Spleen (tissue), 11 donors: ENCODE measurements around the gene GUCY1A2. TPM values are rescaled to one million over a fixed set of nuclear protein-coding genes. Genes with fewer than 3 reads are reported as not detected.

Experiments
- DNase-seq: peaks from one replicate; pipeline ENCODE4 v3.0.0-alpha.2; 2020
- H3K27ac ChIP-seq, 8 donors: fragments of 200-600 bp; sonication (generic) in 7 of 8; 1 replicate in 4 of 8; 2 replicates in 4 of 8; pipeline versions ENCODE4 v1.5.0 to v1.8.0; 2016 to 2021; ENCODE audit warnings: inconsistent platforms in 4 of 8, mild to moderate bottlenecking in 4 of 8, moderate library complexity in 1 of 8
- H3K27me3 ChIP-seq, 7 donors: fragments of 200-600 bp; sonication (generic) in 6 of 7; replicated peaks in 1 of 7; 1 replicate in 4 of 7; 2 replicates in 3 of 7; pipeline versions ENCODE4 v1.5.0 to v1.8.0; 2016 to 2021; ENCODE audit warnings: inconsistent platforms in 3 of 7, mild to moderate bottlenecking in 1 of 7
- H3K36me3 ChIP-seq, 6 donors: fragments of 200-600 bp; sonication (generic) in 5 of 6; 1 replicate in 4 of 6; 2 replicates in 2 of 6; pipeline versions ENCODE4 v1.5.0 to v1.8.0; 2016 to 2021; ENCODE audit warnings: inconsistent platforms in 2 of 6
- H3K4me1 ChIP-seq, 6 donors: fragments of 200-600 bp; sonication (generic) in 5 of 6; 1 replicate in 3 of 6; 2 replicates in 3 of 6; pipeline versions ENCODE4 v1.5.0 to v1.8.0; 2016 to 2021; ENCODE audit warnings: inconsistent platforms in 3 of 6
- H3K4me3 ChIP-seq, 8 donors: fragments of 200-600 bp; sonication (generic) in 7 of 8; 1 replicate in 4 of 8; 2 replicates in 4 of 8; pipeline versions ENCODE4 v1.5.0 to v1.8.0; 2016 to 2021; ENCODE audit warnings: inconsistent platforms in 4 of 8, mild to moderate bottlenecking in 4 of 8, moderate library complexity in 2 of 8
- H3K9me3 ChIP-seq, 8 donors: fragments of 200-600 bp; sonication (generic) in 7 of 8; 1 replicate in 4 of 8; 2 replicates in 4 of 8; pipeline versions ENCODE4 v1.5.0 to v1.8.0; 2016 to 2021; ENCODE audit warnings: inconsistent platforms in 4 of 8
- CTCF ChIP-seq, 11 experiments: fragments of 200-600 bp in 7 of 11; fragments of 450-650 bp in 4 of 11; sonication (generic) in 4 of 11; IDR thresholded peaks in 8 of 11; conservative IDR thresholded peaks in 3 of 11; 1 replicate in 7 of 11; 2 replicates in 4 of 11; pipeline versions ENCODE4 v1.4.0 to v1.8.0; 2016 to 2021; ENCODE audit warnings: antibody characterized with exemption in 11 of 11, inconsistent platforms in 4 of 11, mild to moderate bottlenecking in 1 of 11
- POLR2A ChIP-seq, 3 donors: fragments of 450-650 bp; IDR thresholded peaks; one replicate each; pipeline ENCODE4 v1.5.1; 2017; ENCODE audit warnings: antibody characterized with exemption in 3 of 3, mild to moderate bottlenecking in 1 of 3
- POLR2AphosphoS5 ChIP-seq, 3 donors: sonication (generic); formaldehyde crosslinking; IDR thresholded peaks; one replicate each; pipeline ENCODE4 v1.5.1; 2017; ENCODE audit warnings: antibody characterized with exemption in 3 of 3
- WGBS, 5 donors: extraction: QIAGEN DNeasy Blood & Tissue Kit in 3 of 5; methylation state at CpG; one replicate each; pipeline versions ENCODE4 v1.1.5 to v1.1.7; 2013 to 2018; 5-methylcytosine and 5-hydroxymethylcytosine counted together
- intact Hi-C: fragments of 100-400 bp; cut with DNase I; formaldehyde crosslinking; loops from one replicate; pipeline ENCODE4 v1.15.0; 2023; ENCODE audit warnings: low total_unique reads
- polyA plus RNA-seq, 3 donors: library from polyadenylated mRNA; stranded (reverse); fragments of 200-250 nt; gene quantifications; one replicate each; pipeline ENCODE4 v1.2.1, GENCODE V29; 2013
- total RNA-seq, 7 donors: library from RNA; depleted of rRNA in 3 of 7; stranded (reverse); fragments of >200 nt in 3 of 7; fragmentation: NEBNext Ultra II Directional in 4 of 7; extraction: Animal tissue kit (Norgen Biotek cat#: 25700) in 4 of 7; gene quantifications; one replicate each; pipeline versions ENCODE4 v1.1.0 to v1.2.1, GENCODE V29; 2016 to 2021
- donor health status: healthy with polysubstance abuse.
- donor health status: DM: no; HTN: no; CAD: no; lungs with moderate emphysema.
- donor health status: DM: no; HTN: no; CAD: no.
- donor health status: Bipolar disorder and iron deficiency.
- donor health status: healthy.
- donor health status: DM: no; HTN: no; CAD: no.
- donor health status: DM: yes; HTN: yes; CAD: no.

The GUCY1A2 gene
- total and polyA plus RNA-seq, 10 donors = 0.32 to 64.0 (median 17.6) TPM

- TF ChIP-seq CTCF (IDR thresholded peaks at IDR 0.05 in 8 of 11, conservative IDR thresholded peaks at IDR 0.05 in 3 of 11) (no peak), POLR2AphosphoS5 (IDR thresholded peaks at IDR 0.05) (no peak), POLR2A (IDR thresholded peaks at IDR 0.05) (no peak)
- intact Hi-C loops = no loop called here
- no peaks in the 10 kb centered on the region for H3K4me1 ChIP-seq
- WGBS, 5 donors = 64 to 83% (median 79%) methylated on average over 2 of the region's 2 CpGs
- no peak for DNase-seq
- no peaks in the 10 kb centered on the region for H3K36me3 ChIP-seq
- no peaks in the 10 kb centered on the region for H3K27me3 ChIP-seq
- no peaks in the 10 kb centered on the region for H3K9me3 ChIP-seq
- no peak overlapping the region for H3K4me3 ChIP-seq
- no peak overlapping the region for H3K27ac ChIP-seq
Observed at GRCh38 chr11:106681435-106681834, 336.8 kb downstream of the GUCY1A2 start.

DNA sequence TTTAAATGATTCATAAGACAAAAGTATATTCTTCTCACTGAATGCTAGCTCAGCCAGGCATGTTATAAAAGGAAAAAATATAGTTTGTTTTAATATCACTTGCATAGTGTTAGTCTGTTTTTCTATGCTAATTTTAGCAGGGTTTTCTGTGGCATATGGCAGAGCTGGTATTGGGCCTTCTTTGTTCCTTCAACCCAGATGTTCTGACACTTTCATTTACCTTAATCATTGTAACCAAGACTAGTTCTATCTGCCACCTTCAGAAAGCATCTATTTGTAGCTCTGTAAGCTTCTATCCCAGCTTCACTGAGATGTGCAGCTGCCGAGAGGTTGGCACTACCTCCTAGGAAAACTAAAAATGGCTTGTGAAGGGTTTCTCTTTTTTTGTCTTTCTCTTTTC, 338.7 kb downstream of the GUCY1A2 start:
- intact Hi-C loops = no loop called here
- WGBS, 5 donors = 75 to 98% (median 94%) methylated on average over 1 of the region's 1 CpG
- no peaks in the 10 kb centered on the region for H3K4me1 ChIP-seq
- H3K36me3 ChIP-seq = no peaks in the 10 kb centered on the region
- no peak overlapping the region for H3K4me3 ChIP-seq
- no peak for DNase-seq
- no peaks in the 10 kb centered on the region for H3K27me3 ChIP-seq
- no peak overlapping the region for H3K27ac ChIP-seq
- no peaks in the 10 kb centered on the region for H3K9me3 ChIP-seq
- no peak for TF ChIP-seq POLR2A (IDR thresholded peaks at IDR 0.05)
- TF ChIP-seq CTCF (IDR thresholded peaks at IDR 0.05 in 8 of 11, conservative IDR thresholded peaks at IDR 0.05 in 3 of 11) = no peak
- no peak for TF ChIP-seq POLR2AphosphoS5 (IDR thresholded peaks at IDR 0.05)

- TF ChIP-seq POLR2AphosphoS5 (IDR thresholded peaks at IDR 0.05) (no peak), POLR2A (IDR thresholded peaks at IDR 0.05) (no peak), CTCF (IDR thresholded peaks at IDR 0.05 in 8 of 11, conservative IDR thresholded peaks at IDR 0.05 in 3 of 11) (no peak)
- Histone ChIP-seq H3K27ac (no peak overlapping the region), H3K27me3 (no peaks in the 10 kb centered on the region), H3K4me3 (no peak overlapping the region), H3K36me3 (no peaks in the 10 kb centered on the region), H3K9me3 (no peaks in the 10 kb centered on the region), H3K4me1 (no peaks in the 10 kb centered on the region)
- WGBS, 5 donors = 81 to 90% (median 85%) methylated on average over 3 of the region's 3 CpGs
- intact Hi-C loops = no loop called here
- DNase-seq = no peak
Observed at GRCh38 chr11:106679181-106679580, 339.1 kb downstream of the GUCY1A2 start.

DNA sequence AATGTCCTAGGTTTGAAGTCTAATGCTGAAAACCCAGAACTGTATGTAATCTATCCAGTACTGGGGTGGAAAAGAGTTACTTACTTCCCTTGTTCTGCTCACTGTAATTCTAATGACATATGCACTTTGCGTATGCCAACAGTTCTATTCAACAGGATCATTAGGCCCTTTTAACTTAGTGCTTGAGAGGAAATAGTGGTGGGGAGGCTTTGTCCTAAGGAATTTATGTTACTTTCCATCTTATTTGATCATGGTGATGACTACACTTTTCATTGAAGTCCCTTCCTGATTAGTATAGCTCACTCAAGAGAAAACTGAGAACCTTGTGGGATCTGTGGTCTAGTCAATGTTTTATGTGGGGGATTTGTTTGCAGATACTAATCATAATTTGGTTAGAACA, 348.2 kb downstream of the GUCY1A2 start:
- no peaks in the 10 kb centered on the region for H3K4me1 ChIP-seq
- no peaks in the 10 kb centered on the region for H3K27me3 ChIP-seq
- H3K9me3 ChIP-seq = peaks cover 0 to 4% (median 0%) of the 10 kb centered on the region in 8 donors
- TF ChIP-seq CTCF (IDR thresholded peaks at IDR 0.05 in 8 of 11, conservative IDR thresholded peaks at IDR 0.05 in 3 of 11) (no peak), POLR2AphosphoS5 (IDR thresholded peaks at IDR 0.05) (no peak)
- no peaks in the 10 kb centered on the region for H3K36me3 ChIP-seq
- intact Hi-C loops = no loop called here
- H3K27ac ChIP-seq = no peak overlapping the region
- no peak overlapping the region for H3K4me3 ChIP-seq
- 91 to 96% (median 94%) methylated on average over 1 of the region's 1 CpG for WGBS, 5 donors
- DNase-seq = no peak
